GM20431 (cell line): ENCODE data around the gene GTPBP2.

Experiments
- in situ Hi-C: fragments of 300-500 bp; cut with MseI, MboI; formaldehyde crosslinking; loops from one replicate; pipeline ENCODE4 v1.15.0; 2020; ENCODE audit warnings: low sequenced_read_pairs; ENCODE audit not compliant: unreplicated experiment

The GTPBP2 gene

DNA sequence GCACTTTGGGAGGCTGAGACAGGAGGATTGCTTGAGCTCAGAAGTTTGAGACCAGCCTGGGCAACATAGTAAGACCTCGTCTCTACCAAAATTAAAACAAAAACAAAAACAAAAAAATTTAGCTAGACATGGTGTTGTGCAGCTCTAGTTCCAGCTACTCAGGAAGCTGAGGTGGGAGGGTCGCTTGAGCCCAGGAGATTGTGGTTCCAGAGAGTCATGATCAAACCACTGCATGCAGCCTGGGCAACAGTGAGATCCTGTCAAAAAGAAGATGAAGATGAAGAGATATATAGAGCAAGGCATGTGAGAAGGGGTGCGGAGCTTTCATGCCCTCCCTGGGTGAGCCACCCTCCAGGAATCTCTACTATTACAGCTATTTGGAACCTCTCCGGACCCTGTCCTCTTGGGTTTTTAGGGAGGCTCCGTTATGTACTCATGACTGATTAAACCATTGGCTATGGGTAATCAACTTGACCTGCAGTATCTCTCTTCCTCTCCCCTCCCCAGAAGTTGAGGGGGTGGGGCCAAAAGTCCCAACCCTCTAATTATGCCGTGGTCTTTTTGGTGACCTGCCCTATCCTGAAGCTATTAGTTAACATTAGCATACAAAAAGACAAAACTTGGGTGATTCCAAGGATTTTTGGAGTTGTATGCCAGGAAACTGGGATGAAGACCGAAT is 44.0 kb downstream of the GTPBP2 start:
- in situ Hi-C loops, result no loop called here

GRCh38 chr6:43582911-43583310 is 46.2 kb downstream of the GTPBP2 start:
- in situ Hi-C loops, result no loop called here

DNA sequence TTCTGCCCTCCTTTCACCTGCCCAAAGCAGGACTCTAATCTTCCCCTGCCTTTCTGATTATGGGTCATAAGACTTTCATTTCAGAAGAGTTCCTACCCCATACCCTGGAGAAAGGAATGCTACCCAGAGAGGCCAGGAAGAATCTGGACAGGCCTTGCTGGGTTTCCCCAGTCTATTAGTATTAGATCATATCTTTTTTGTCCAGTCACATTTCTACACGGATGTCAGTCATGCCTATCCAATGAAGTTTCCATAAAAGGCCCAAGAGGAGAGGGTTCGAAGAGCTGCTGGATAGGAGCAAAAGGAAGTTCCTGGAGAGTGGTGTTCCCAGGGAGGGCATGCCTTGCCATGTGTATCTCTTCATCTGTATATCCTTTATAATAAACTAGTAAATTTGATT is 49.9 kb downstream of the GTPBP2 start:
- in situ Hi-C loops, result no loop called here

GRCh38 chr6:43578748-43579147 is 50.3 kb downstream of the GTPBP2 start:
- in situ Hi-C loops, result no loop called here

DNA sequence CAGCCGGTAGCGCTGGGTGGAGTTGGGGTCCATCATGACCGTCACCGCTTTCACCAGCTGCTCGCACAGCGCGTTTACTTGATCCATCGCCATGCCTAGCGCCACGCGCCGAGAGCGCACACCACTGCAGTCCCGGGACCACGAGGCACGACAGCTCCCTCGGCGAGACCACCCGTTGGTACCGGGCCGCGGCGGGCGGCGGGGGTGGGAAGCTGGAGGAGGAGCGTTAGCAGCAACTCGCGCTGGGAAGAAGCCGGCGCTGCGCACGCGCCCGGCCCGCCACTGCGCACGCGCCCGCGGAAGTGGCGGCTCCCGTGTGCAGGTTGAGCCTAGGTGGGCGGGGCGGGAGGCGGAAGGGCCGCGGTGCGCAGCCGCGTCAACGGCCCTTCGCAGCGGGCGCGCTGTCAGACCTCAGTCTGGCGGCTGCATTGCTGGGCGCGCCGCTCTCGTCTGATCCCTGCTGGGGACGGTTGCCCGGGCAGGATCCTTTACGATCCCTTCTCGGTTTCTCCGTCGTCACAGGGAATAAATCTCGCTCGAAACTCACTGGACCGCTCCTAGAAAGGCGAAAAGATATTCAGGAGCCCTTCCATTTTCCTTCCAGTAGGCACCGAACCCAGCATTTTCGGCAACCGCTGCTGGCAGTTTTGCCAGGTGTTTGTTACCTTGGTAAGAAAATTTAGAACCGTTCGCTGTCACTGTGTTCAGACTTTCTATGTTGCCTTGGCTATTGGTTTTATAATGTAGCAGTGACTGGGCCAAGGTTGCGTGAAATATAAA is 53.1 kb downstream of the GTPBP2 start, which contains the start of the genes POLH and XPO5:
Gene POLH, plus strand, starts transcription at position 414 of the 780 bp plus-strand sequence. CDS start 6,135 bp downstream, outside the sequence.
Gene XPO5, minus strand, starts transcription at position 267 of the 780 bp plus-strand sequence. Its CDS starts 174 bp downstream, at position 93.
- in situ Hi-C loops, result no loop called here

DNA sequence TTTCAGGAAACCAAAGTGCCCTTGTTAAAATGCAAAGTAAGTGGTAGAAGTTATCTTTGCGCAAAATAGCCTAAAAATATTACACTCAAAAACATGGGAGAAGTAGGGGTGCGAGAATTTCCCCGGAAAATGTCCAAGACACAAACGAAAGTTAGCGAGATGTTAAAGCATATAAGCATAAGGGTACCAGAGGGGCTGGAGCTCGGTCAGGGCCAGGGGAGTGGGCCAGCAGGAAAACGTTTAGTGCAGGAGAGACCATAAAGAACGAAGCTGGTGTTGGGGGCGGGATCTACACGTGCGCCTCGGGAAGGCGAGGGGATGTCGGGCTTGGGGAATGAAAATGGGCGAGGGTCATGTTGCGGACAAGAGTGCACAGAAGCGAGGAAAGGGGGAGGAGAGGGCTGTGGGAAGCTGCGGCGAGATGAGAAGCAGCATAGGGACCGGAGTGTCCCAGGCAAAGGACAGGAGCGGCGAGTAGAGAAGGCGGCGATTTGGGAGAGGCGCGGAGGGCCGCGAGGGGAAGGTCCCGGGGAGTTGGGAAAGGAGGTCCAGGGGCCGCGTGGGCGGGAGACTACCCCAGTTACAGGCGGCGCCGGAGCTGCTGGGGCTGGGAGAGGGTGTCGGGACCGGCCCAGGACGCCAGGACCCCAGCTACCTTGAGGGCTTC is 53.8 kb downstream of the GTPBP2 start:
- in situ Hi-C loops, result no loop called here

- in situ Hi-C loops, result no loop called here
Measured at GRCh38 chr6:43572015-43572414, 57.0 kb downstream of the GTPBP2 start.

- in situ Hi-C loops, result no loop called here
Measured at GRCh38 chr6:43570876-43571441, 58.1 kb downstream of the GTPBP2 start.
